ENCODE results near the gene RNF169.

DNA sequence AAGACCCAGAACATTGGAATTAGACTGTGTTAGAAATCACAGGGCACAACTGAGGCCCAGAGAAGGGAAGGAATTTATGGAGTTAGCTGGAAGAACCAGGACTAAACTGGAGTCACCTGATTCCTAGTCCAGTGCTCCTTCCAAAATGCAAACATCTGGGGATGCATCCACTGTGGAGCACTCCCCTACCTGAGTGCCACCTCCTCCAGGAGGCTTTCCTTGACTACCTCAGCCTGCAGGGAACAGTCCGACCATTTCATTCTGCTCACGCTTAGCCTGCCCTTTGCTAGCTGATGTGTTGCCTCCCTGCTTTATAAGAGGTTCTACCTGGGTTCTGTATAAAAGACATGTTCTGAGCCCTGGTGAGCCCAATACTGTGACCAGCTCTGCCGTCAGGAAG lies 41.5 kb upstream of the RNF169 start:
- TF ChIP-seq, protein P1, sequence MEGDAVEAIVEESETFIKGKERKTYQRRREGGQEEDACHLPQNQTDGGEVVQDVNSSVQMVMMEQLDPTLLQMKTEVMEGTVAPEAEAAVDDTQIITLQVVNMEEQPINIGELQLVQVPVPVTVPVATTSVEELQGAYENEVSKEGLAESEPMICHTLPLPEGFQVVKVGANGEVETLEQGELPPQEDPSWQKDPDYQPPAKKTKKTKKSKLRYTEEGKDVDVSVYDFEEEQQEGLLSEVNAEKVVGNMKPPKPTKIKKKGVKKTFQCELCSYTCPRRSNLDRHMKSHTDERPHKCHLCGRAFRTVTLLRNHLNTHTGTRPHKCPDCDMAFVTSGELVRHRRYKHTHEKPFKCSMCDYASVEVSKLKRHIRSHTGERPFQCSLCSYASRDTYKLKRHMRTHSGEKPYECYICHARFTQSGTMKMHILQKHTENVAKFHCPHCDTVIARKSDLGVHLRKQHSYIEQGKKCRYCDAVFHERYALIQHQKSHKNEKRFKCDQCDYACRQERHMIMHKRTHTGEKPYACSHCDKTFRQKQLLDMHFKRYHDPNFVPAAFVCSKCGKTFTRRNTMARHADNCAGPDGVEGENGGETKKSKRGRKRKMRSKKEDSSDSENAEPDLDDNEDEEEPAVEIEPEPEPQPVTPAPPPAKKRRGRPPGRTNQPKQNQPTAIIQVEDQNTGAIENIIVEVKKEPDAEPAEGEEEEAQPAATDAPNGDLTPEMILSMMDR (conservative IDR thresholded peaks at IDR 0.05; ENCODE audit: low read depth in 2 of 2), result no peak
- TF ChIP-seq CREB1 (CRISPR knock-in tag; IDR thresholded peaks at IDR 0.05; ENCODE audit: low read depth) (no peak), POLR2AphosphoS5 (IDR thresholded peaks at IDR 0.05; ENCODE audit: low read depth) (no peak)
- TF ChIP-seq, protein P2, sequence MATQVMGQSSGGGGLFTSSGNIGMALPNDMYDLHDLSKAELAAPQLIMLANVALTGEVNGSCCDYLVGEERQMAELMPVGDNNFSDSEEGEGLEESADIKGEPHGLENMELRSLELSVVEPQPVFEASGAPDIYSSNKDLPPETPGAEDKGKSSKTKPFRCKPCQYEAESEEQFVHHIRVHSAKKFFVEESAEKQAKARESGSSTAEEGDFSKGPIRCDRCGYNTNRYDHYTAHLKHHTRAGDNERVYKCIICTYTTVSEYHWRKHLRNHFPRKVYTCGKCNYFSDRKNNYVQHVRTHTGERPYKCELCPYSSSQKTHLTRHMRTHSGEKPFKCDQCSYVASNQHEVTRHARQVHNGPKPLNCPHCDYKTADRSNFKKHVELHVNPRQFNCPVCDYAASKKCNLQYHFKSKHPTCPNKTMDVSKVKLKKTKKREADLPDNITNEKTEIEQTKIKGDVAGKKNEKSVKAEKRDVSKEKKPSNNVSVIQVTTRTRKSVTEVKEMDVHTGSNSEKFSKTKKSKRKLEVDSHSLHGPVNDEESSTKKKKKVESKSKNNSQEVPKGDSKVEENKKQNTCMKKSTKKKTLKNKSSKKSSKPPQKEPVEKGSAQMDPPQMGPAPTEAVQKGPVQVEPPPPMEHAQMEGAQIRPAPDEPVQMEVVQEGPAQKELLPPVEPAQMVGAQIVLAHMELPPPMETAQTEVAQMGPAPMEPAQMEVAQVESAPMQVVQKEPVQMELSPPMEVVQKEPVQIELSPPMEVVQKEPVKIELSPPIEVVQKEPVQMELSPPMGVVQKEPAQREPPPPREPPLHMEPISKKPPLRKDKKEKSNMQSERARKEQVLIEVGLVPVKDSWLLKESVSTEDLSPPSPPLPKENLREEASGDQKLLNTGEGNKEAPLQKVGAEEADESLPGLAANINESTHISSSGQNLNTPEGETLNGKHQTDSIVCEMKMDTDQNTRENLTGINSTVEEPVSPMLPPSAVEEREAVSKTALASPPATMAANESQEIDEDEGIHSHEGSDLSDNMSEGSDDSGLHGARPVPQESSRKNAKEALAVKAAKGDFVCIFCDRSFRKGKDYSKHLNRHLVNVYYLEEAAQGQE (IDR thresholded peaks at IDR 0.05; ENCODE audit: unreplicated experiment), result no peak

Data from GM23338 (cell line).